ENCODE data around the gene FAAP100. TPM values are rescaled to one million over a fixed set of nuclear protein-coding genes. Genes with fewer than 3 reads are reported as not detected.

Gene FAAP100
- total RNA-seq, 1 donor from 2014 or later = 50.8 TPM

DNA sequence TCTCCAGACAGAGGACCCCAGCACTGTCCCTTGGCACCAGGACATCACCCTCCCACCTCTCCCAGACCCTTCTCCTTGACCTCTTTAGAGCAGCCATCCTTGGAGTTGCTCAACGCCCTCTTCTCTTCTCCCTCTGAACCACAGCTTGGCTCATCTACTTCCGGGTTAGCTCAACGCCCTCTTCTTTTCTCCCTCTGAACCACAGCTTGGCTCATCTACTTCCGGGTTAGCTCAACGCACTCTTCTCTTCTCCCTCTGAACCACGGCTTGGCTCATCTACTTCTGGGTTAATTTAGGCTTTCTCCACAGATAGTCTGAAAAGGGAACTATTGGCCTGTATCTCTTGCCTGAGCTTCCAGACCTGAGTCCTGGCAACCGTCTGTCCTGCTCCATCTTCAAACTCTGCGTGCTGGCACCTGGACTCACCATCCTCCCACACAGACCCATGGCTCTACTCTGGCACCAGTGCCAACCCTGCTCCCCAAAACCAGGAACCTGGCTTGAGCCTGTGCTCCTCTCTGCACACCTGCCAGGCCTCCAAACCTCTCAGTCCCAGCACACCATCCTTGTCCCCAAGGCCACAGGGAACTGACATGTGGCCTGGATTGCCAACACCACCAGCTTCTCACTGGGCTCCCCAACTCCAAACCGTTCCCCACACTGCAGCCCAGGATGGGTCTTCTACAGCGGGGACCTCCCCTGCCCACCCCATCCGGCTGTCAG is 25.3 kb upstream of the FAAP100 start:
- no peak for DNase-seq (ENCODE audit: extremely low read depth, low read depth, low spot score)

GRCh38 chr17:81576621-81577277 is 24.6 kb upstream of the FAAP100 start:
- DNase-seq (ENCODE audit: extremely low read depth, low read depth, low spot score) = peak; percentile 52

GRCh38 chr17:81575836-81576235 is 23.7 kb upstream of the FAAP100 start:
- no peak for DNase-seq (ENCODE audit: extremely low read depth, low read depth, low spot score)

DNA sequence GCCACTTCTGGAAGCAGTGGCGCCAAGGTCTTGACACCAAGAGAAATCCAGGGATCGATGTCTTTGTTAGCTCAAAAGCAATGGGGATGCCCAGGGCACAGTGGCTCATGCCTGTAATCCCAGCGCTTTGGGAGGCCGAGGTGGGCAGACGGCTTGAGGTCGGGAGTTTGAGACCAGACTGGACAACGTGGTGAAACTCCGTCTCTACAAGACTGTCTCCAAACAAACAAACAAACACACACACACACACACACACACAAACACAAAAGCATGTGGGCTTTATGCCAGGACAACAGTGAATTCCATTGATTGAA is 22.4 kb upstream of the FAAP100 start:
- DNase-seq (ENCODE audit: extremely low read depth, low read depth, low spot score) = no peak

- no peak for DNase-seq (ENCODE audit: extremely low read depth, low read depth, low spot score)
Observed at GRCh38 chr17:81573794-81574642, 21.9 kb upstream of the FAAP100 start.

- no peak for DNase-seq (ENCODE audit: extremely low read depth, low read depth, low spot score)
Observed at GRCh38 chr17:81572563-81573168, 20.5 kb upstream of the FAAP100 start.

DNA sequence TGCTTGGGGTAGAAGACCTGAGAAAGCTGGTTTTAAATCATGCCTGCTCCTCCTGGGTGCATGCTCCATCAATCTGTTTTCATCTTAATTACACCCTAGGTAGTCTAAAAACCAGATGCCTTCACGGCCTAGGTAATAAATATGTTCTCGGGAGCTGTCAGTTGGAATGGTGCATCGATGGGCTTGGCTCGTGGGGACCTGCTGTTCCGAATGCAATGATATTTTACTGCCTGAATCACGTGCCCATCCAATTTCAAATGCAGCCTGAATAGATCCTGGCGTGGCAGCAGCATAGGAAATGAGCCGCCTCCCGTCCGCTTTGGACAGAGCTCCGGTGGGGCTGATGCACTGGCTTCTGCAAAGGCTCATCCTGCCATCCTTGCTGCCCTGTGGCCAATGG is 18.8 kb upstream of the FAAP100 start:
- no peak for DNase-seq (ENCODE audit: extremely low read depth, low read depth, low spot score)

DNA sequence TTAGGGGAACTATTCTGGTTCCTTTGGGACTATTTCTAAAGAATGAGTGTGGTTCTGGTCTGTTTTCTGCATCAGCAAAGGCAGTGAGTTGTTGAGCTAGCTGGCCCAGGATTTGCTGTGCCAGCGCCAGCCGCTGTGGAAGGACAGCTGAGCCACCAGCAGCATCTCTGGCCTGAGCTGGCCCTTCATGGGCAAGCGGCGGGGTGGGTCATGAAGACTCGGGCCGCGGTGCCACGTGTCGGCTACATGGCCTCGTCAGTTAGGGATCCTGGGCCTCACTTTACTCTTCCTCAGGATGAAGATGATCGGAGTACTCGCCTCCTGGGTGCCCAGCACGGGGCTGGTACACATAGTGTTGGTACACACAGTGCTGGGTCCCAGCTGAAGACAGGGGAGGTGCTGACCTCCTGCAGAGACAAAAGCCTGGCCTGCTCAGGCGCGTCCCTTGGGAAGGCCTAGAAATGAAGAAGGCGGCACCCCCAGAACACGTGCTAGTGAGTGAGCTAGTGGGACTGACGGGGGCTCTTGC is 17.9 kb upstream of the FAAP100 start:
- no peak for DNase-seq (ENCODE audit: extremely low read depth, low read depth, low spot score)

- no peak for DNase-seq (ENCODE audit: extremely low read depth, low read depth, low spot score)
Observed at GRCh38 chr17:81568416-81568815, 16.3 kb upstream of the FAAP100 start.

GRCh38 chr17:81567191-81567590 is 15.0 kb upstream of the FAAP100 start:
- DNase-seq (ENCODE audit: extremely low read depth, low read depth, low spot score) = no peak

DNA sequence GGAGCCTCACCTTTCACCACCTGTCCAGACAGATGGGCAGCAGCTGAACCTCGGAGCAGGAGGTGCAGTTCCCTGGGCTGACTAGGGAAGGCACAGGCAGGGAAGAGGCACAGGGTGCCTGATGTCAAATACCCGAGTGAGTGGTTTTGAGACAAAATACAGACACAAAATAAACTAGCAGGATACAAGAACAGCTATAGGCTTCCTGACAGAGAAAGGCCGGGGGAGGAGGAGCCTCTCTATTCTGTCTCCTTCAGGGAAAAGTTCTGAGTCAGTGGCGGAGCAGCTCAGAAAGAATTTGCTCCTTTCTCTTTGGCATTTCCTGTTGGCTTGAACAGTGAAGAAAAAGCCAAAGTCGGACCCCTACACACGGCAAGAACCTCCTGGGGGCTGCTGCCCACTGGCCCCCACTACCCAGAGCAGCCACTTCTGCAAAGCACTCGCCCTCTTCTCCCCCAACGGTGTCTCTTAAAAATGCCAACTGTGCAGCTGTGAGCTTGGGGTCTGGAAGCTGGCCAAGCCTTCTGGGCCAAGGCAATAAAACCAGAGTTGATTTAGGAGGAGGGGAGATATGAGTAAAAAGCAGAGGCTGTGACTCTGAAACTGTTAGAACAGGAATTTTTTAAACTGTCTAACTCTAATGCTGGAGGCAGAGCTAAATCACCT is 14.4 kb upstream of the FAAP100 start:
- peak; percentile 90 for DNase-seq (ENCODE audit: extremely low read depth, low read depth, low spot score)

- no peak for DNase-seq (ENCODE audit: extremely low read depth, low read depth, low spot score)
Observed at GRCh38 chr17:81565231-81565630, 13.1 kb upstream of the FAAP100 start.

DNA sequence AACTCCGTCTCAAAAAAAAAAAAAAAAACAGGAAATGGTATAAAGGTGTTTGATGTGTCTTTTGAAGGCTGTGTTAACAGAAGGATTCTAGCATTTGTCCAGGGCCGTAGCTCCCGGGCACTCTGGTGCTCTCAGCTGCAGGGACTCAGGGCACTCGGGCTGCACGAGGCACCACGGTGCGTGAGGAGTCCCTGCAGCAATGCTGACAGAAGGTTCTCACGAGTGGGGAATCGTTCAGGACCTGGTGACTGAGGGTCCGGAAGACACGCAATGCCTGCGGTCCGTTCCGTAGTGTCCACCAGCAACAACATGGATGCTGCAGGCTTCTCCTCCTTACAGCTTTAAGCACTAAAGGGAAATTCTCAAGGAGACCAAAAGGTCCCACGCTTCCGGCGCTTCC is 12.6 kb upstream of the FAAP100 start:
- DNase-seq (ENCODE audit: extremely low read depth, low read depth, low spot score) = no peak

GRCh38 chr17:81563861-81564586 is 11.9 kb upstream of the FAAP100 start:
- no peak for DNase-seq (ENCODE audit: extremely low read depth, low read depth, low spot score)

- no peak for DNase-seq (ENCODE audit: extremely low read depth, low read depth, low spot score)
Observed at GRCh38 chr17:81561494-81561885, 9.3 kb upstream of the FAAP100 start.

DNA sequence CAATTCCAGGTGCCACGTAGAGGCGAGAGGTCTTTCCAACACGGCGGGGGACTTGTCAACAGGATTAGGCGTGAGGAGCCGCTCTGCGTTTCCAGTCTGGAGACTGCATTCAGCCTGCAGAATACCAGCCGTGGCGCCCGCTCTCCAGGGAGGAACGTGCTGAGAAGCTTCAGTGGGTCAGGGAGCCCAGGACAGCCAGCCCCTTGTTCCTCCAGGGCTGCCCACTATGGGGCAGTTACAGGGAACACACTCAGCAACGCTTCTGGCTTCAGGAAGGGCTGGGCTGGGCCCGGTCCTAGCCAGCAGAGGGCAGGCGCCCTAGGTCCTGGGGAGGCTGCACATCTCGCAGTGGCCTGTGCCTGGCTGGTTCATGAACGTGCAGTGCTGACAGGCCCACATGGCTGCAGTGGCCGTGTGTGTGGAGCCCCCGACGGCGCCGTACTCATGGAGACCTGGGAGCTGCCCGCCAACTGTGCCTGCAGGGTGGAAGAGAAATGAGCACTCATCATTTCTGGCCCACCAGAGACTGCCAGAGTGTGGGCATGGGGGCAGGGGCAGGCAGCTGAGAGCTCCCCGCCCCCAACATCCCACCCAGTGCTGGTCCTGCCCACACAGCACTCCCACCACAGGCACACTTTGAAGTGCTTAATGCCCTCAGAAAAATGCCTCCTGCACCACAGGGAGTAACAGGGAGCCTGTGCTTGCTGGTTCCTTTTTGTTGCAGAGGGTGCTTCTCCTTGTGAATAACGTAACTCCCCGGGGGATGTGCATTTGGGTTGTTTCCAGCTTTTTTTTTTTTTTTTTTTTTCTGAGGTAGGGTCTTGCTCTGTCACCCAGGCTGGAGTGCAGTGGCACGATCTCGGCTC is 7.0 kb upstream of the FAAP100 start:
- DNase-seq (ENCODE audit: extremely low read depth, low read depth, low spot score) = no peak

DNA sequence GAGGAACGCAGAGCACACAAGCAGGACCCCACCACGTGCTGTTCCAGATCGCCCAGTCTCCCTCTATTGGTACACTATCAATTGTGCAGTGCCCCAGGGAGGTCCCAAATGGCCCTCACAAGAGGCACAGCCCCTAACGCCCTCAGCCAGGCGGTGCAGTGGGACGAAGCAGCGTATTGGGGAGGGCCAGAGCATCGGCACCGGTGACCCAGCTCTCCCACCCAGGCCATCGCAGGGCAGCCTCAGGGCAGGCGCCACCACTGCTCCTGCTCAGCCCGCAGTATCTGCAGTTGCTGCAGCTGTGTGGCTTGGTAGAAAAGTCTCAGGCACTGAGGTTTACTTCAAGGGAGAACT is 5.9 kb upstream of the FAAP100 start:
- no peak for DNase-seq (ENCODE audit: extremely low read depth, low read depth, low spot score)

DNA sequence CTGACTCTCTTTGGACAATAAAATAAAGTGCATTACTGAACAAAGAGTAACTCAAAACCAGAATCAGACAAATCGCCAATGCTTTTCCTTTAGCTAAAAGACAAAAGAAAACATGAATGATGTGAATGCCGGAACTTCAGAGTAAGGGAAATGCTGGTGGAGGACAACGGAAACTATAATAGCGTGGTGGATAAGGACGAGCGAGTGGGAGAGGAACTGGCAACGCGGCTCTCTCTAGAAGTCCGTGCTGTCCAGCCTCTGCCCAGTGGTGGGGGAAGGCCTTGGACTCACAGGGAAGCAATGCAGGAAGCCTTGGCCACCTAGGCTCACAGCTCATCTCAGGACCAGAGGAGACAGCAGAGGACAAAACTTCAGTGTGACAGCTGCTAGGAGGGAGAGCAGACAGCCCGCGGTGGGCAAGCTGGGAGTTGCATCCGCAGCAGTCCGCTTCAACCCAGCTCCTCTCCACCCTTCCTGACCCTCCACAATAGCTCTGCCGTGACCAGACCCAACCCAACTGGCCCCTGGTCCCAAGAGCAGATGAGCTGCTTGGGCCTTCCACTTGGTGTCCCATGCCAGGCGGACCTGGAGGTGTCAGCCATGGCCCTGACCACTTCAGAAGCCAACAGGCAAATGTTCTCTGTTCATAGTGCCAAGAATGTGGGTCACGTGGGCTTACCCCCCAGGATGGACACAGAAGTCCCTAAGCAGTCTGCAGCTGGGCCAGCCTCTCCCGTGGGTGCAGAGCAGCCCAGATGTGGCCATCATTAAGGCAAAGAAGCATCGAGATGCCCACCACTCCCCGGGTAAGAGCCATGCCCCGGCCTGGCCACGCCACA is 5.3 kb upstream of the FAAP100 start:
- DNase-seq (ENCODE audit: extremely low read depth, low read depth, low spot score) = no peak

All from glomerular endothelial cell (primary cell).